Epithelial cell of proximal tubule (primary cell): ENCODE data around the gene SH3BGRL3. TPM values are rescaled to one million over a fixed set of nuclear protein-coding genes. Genes with fewer than 3 reads are reported as not detected.

ENCODE experiments used
- DNase-seq: peaks from one replicate; pipeline ENCODE4 v3.0.0-alpha.2; 2011; ENCODE audit warnings: low read depth
- H3K4me3 ChIP-seq: 2 replicates; pipeline ENCODE4 v1.5.1; 2011; ENCODE audit warnings: low read depth, mild to moderate bottlenecking, low read length
- CTCF ChIP-seq: conservative IDR thresholded peaks from 2 replicates; pipeline ENCODE4 v1.5.1; 2012; ENCODE audit warnings: low read depth, mild to moderate bottlenecking, low read length
- total RNA-seq: library from RNA; depleted of rRNA; stranded (reverse); fragments of >200 nt; gene quantifications from 2 replicates; pipeline ENCODE4 v1.2.3, GENCODE V29; 2015

Gene SH3BGRL3
- total RNA-seq, 1 donor from 2014 or later, result 184 TPM

- no peak for TF ChIP-seq CTCF
- H3K4me3 ChIP-seq, result no peak overlapping the region
- no peak for DNase-seq
Observed at GRCh38 chr1:26287033-26287711, 7.3 kb downstream of the SH3BGRL3 start.

GRCh38 chr1:26287811-26288210, 7.9 kb downstream of the SH3BGRL3 start:
- no peak for TF ChIP-seq CTCF
- H3K4me3 ChIP-seq, result no peak overlapping the region
- no peak for DNase-seq

- H3K4me3 ChIP-seq, result no peak overlapping the region
- no peak for TF ChIP-seq CTCF
- no peak for DNase-seq
Observed at GRCh38 chr1:26288311-26288941, 8.5 kb downstream of the SH3BGRL3 start.

- TF ChIP-seq CTCF, result no peak
- no peak overlapping the region for H3K4me3 ChIP-seq
- no peak for DNase-seq
Observed at GRCh38 chr1:26289158-26290059, 9.5 kb downstream of the SH3BGRL3 start.

GRCh38 chr1:26290122-26290881, 10.4 kb downstream of the SH3BGRL3 start:
- no peak overlapping the region for H3K4me3 ChIP-seq
- no peak for DNase-seq
- no peak for TF ChIP-seq CTCF

GRCh38 chr1:26290882-26291261, 11.0 kb downstream of the SH3BGRL3 start:
- DNase-seq, result no peak
- H3K4me3 ChIP-seq, result no peak overlapping the region
- no peak for TF ChIP-seq CTCF
